ENCODE results near the gene JARID2. TPM values are rescaled to one million over a fixed set of nuclear protein-coding genes. Genes with fewer than 3 reads are reported as not detected.

JARID2 gene
- total RNA-seq, 4 donors from 2014 or later = 10.8 to 31.6 (median 14.3) TPM

GRCh38 chr6:15553031-15553430, 307.2 kb downstream of the JARID2 start:
- DNase-seq (ENCODE audit: low spot score) (no peak), ATAC-seq (ENCODE audit: low FRiP score) (no peak)

GRCh38 chr6:15553736-15554294, 307.9 kb downstream of the JARID2 start:
- ATAC-seq (ENCODE audit: low FRiP score) (no peak), DNase-seq (ENCODE audit: low spot score) (no peak)
- no peak for TF ChIP-seq CTCF (IDR thresholded peaks at IDR 0.05)

More at GRCh38 chr6:15553031-15553430, 307.2 kb downstream of the JARID2 start:
- no peak for TF ChIP-seq CTCF (IDR thresholded peaks at IDR 0.05)

GRCh38 chr6:15554728-15555100, 308.8 kb downstream of the JARID2 start:
- ATAC-seq (ENCODE audit: low FRiP score) (no peak), DNase-seq (ENCODE audit: low spot score) (no peak)
- TF ChIP-seq CTCF (IDR thresholded peaks at IDR 0.05) = no peak

- no peak for TF ChIP-seq CTCF (IDR thresholded peaks at IDR 0.05)
- ATAC-seq (ENCODE audit: low FRiP score) = no peak
- no peak for DNase-seq (ENCODE audit: low spot score)
Measured at GRCh38 chr6:15555101-15556038, 309.5 kb downstream of the JARID2 start.

- ATAC-seq (ENCODE audit: low FRiP score) (no peak), DNase-seq (ENCODE audit: low spot score) (no peak)
- TF ChIP-seq CTCF (IDR thresholded peaks at IDR 0.05) = no peak
Measured at GRCh38 chr6:15556711-15557110, 310.8 kb downstream of the JARID2 start.

GRCh38 chr6:15557174-15557573, 311.3 kb downstream of the JARID2 start:
- DNase-seq (ENCODE audit: low spot score) (no peak), ATAC-seq (ENCODE audit: low FRiP score) (no peak)
- no peak for TF ChIP-seq CTCF (IDR thresholded peaks at IDR 0.05)
